ENCODE measurements around the gene PARD3. TPM values are rescaled to one million over a fixed set of nuclear protein-coding genes. Genes with fewer than 3 reads are reported as not detected.
"Not testable (repeated sequence)": the region's sequence is repeated elsewhere in the genome, so short reads cannot be mapped to it uniquely, and the experiment has no call there.

PARD3 gene
- polyA plus RNA-seq, 2 of the 4 experiments (the other 2 are of a cell fraction) = 110 to 200 TPM

GRCh38 chr10:34794835-34795234 lies 20.3 kb downstream of the PARD3 start (continued):
- TF ChIP-seq RNF2 (IDR thresholded peaks at IDR 0.05; ENCODE audit: borderline replicate concordance, low read depth) (no peak), FOXS1 (CRISPR knock-in tag; IDR thresholded peaks at IDR 0.05) (no peak)

- H3K9me3 ChIP-seq; H3K4me3 ChIP-seq; POLR2A ChIA-PET; H3K4me2 ChIP-seq; FAIRE-seq; ATAC-seq; H3K27ac ChIP-seq; DNase-seq (ENCODE audit: low read depth in 1 of 2, low spot score in 1 of 2): not testable (repeated sequence)
- H3K4me1 ChIP-seq = peaks cover 29% of the 10 kb centered on the region
- WGBS (ENCODE audit: missing lambda C conversion rate) = 92% methylated on average over 5 of the region's 5 CpGs
- CTCF ChIA-PET = interaction anchor here (0.7 kb wide), 1 partner anchor 192 kb away, joined by 3 read pairs; no protein-coding TSS in a partner anchor
Measured at GRCh38 chr10:34793581-34793980, 21.5 kb downstream of the PARD3 start.

- Histone ChIP-seq H3K27ac (no peak overlapping the region), H3K9me3 (no peaks in the 10 kb centered on the region), H3K4me3 (no peak overlapping the region), H3K4me1 (peaks cover 29% of the 10 kb centered on the region), H3K4me2 (no peak overlapping the region)
- ATAC-seq = no peak
- no peak for FAIRE-seq
- POLR2A ChIA-PET = no interaction called here
- CTCF ChIA-PET = interaction anchor here (0.7 to 1.4 kb wide), 3 partner anchors 29 to 191 kb away, joined by 3 to 5 read pairs (median 3); no protein-coding TSS in a partner anchor
- 80% methylated on average over 7 of the region's 7 CpGs for WGBS (ENCODE audit: missing lambda C conversion rate)
- TF ChIP-seq ZNF302 (CRISPR knock-in tag; IDR thresholded peaks at IDR 0.05) (no peak), HOXA7 (CRISPR knock-in tag; IDR thresholded peaks at IDR 0.05) (no peak), EHMT2 (IDR thresholded peaks at IDR 0.05; ENCODE audit: low read depth) (no peak), BCL3 (IDR thresholded peaks at IDR 0.05) (no peak), MAX (IDR thresholded peaks at IDR 0.05) (no peak), FOSB (CRISPR knock-in tag; IDR thresholded peaks at IDR 0.05) (no peak), SMC3 (IDR thresholded peaks at IDR 0.05) (no peak), E2F6 (IDR thresholded peaks at IDR 0.05; ENCODE audit: borderline replicate concordance, low read depth) (no peak), ZFP36 (IDR thresholded peaks at IDR 0.05; ENCODE audit: borderline replicate concordance, partially characterized antibody) (no peak), FOSL2 (IDR thresholded peaks at IDR 0.05) (no peak), FOSL2 (CRISPR knock-in tag; IDR thresholded peaks at IDR 0.05) (no peak), RAD21 (conservative IDR thresholded peaks at IDR 0.05 in 1 of 2, IDR thresholded peaks at IDR 0.05 in 1 of 2) (no peak), GATA3 (IDR thresholded peaks at IDR 0.05; ENCODE audit: borderline replicate concordance) (no peak), CBX8 (IDR thresholded peaks at IDR 0.05) (no peak), ZSCAN20 (CRISPR knock-in tag; IDR thresholded peaks at IDR 0.05) (no peak)
- no peak for DNase-seq (ENCODE audit: low read depth in 1 of 2, low spot score in 1 of 2)
Measured at GRCh38 chr10:34792881-34793280, 22.2 kb downstream of the PARD3 start.

- Histone ChIP-seq H3K9me3 (no peaks in the 10 kb centered on the region), H3K4me2 (no peak overlapping the region), H3K4me3 (no peak overlapping the region), H3K27ac (peak overlapping the region in 1 of 2 experiments; percentile 39; a peak in 1 of 6 replicates), H3K4me1 (peaks cover 29% of the 10 kb centered on the region)
- DNase-seq (ENCODE audit: low read depth in 1 of 2, low spot score in 1 of 2) (no peak), ATAC-seq (peak in 1 of 2 experiments; percentile 46; a peak in 3 of 6 replicates), FAIRE-seq (no peak)
- 89% methylated on average over 23 of the region's 23 CpGs for WGBS (ENCODE audit: missing lambda C conversion rate)
- POLR2A ChIA-PET = no interaction called here
- CTCF ChIA-PET = interaction anchor here (1.0 to 1.4 kb wide), 3 partner anchors 28 to 68 kb away, joined by 3 to 5 read pairs (median 3); no protein-coding TSS in a partner anchor
- TF ChIP-seq HOXA7 (CRISPR knock-in tag; IDR thresholded peaks at IDR 0.05) (no peak), SREBF2 (IDR thresholded peaks at IDR 0.05) (no peak), RFX5 (IDR thresholded peaks at IDR 0.05) (no peak), MAZ (IDR thresholded peaks at IDR 0.05; ENCODE audit: borderline replicate concordance, low read depth, low read length) (no peak), RARB (CRISPR knock-in tag; IDR thresholded peaks at IDR 0.05) (no peak), NPAS2 (CRISPR knock-in tag; IDR thresholded peaks at IDR 0.05; ENCODE audit: borderline replicate concordance) (no peak), BHLHE40 (IDR thresholded peaks at IDR 0.05; ENCODE audit: low read depth, low read length) (no peak), FOSB (CRISPR knock-in tag; IDR thresholded peaks at IDR 0.05) (no peak), CTCF (IDR thresholded peaks at IDR 0.05) (no peak), HES2 (IDR thresholded peaks at IDR 0.05) (no peak), JUN (IDR thresholded peaks at IDR 0.05) (no peak), CBX8 (IDR thresholded peaks at IDR 0.05) (no peak), ZFP36 (IDR thresholded peaks at IDR 0.05; ENCODE audit: borderline replicate concordance, partially characterized antibody) (no peak)
Measured at GRCh38 chr10:34791947-34792346, 23.1 kb downstream of the PARD3 start.

Data from A549 (cell line).